Embryonic facial prominence (tissue), 1 donor: ENCODE measurements around the gene IFNB1.
A peak's percentile ranks its signal among the peaks of the same experiment; 100 is the strongest.

ENCODE experiments used
- DNase-seq: peaks from one replicate; pipeline ENCODE4 v3.0.0-alpha.2; 2016; ENCODE audit errors: extremely low spot score

IFNB1 gene

GRCh38 chr9:21077781-21078180, at the start of gene IFNB1:
Gene IFNB1 (minus strand): TSS chr9:21077942. CDS start chr9:21077869, 73 bp downstream.
- no peak for DNase-seq

- DNase-seq: no peak
These were observed 44.0 kb upstream of the IFNB1 start for GRCh38 chr9:21121595-21122251.

GRCh38 chr9:21121079-21121478, 43.3 kb upstream of the IFNB1 start:
- DNase-seq: no peak

GRCh38 chr9:21119093-21119770, 41.5 kb upstream of the IFNB1 start:
- DNase-seq: no peak

- no peak for DNase-seq
These were observed 36.6 kb upstream of the IFNB1 start for GRCh38 chr9:21114311-21114710.

GRCh38 chr9:21110708-21111576, 33.2 kb upstream of the IFNB1 start:
- DNase-seq: peak; percentile 64

- DNase-seq: no peak
These were observed 27.0 kb upstream of the IFNB1 start for GRCh38 chr9:21104787-21105186.

- DNase-seq: no peak
These were observed 24.6 kb upstream of the IFNB1 start for GRCh38 chr9:21102305-21102704.

- no peak for DNase-seq
These were observed 20.1 kb upstream of the IFNB1 start for GRCh38 chr9:21097817-21098216.

GRCh38 chr9:21096901-21097255, 19.1 kb upstream of the IFNB1 start:
- DNase-seq: no peak

GRCh38 chr9:21096172-21096900, 18.6 kb upstream of the IFNB1 start:
- no peak for DNase-seq

GRCh38 chr9:21095561-21095960, 17.8 kb upstream of the IFNB1 start:
- no peak for DNase-seq

GRCh38 chr9:21086538-21086937, 8.8 kb upstream of the IFNB1 start:
- DNase-seq: no peak

GRCh38 chr9:21085005-21085404, 7.3 kb upstream of the IFNB1 start:
- DNase-seq: no peak

GRCh38 chr9:21084242-21084850, 6.6 kb upstream of the IFNB1 start:
- DNase-seq: no peak

- no peak for DNase-seq
These were observed 4.9 kb upstream of the IFNB1 start for GRCh38 chr9:21082671-21083070.

- DNase-seq: no peak
These were observed 4.3 kb upstream of the IFNB1 start for GRCh38 chr9:21081999-21082398.

GRCh38 chr9:21081451-21081850, 3.7 kb upstream of the IFNB1 start:
- DNase-seq: no peak

GRCh38 chr9:21080793-21081192, 3.1 kb upstream of the IFNB1 start:
- DNase-seq: no peak

GRCh38 chr9:21078702-21079101, 960 bp upstream of the IFNB1 start:
- DNase-seq: no peak

- DNase-seq: no peak
These were observed 2.3 kb downstream of the IFNB1 start for GRCh38 chr9:21075484-21075883.

- no peak for DNase-seq
These were observed 6.8 kb downstream of the IFNB1 start for GRCh38 chr9:21070906-21071305.
